AG04450 (cell line): Measurements from ENCODE around the gene PPP1R13B. TPM values are rescaled to one million over a fixed set of nuclear protein-coding genes. Genes with fewer than 3 reads are reported as not detected.

ENCODE experiments used
- CTCF ChIA-PET: fragments of 300-600, 350-600 bp; formaldehyde crosslinking; extraction: SDS; loops from one replicate; lab custom pipeline; 2022; ENCODE audit warnings: antibody characterized with exemption, inconsistent platforms; lab: Charles Lee
- POLR2A ChIA-PET: fragments of 350-600 bp; formaldehyde crosslinking; extraction: SDS; loops from one replicate; lab custom pipeline; 2021; ENCODE audit warnings: antibody characterized with exemption, inconsistent platforms; lab: Yijun Ruan, JAX
- DNase-seq: peaks from one replicate; pipeline ENCODE4 v3.0.0-alpha.2; 2011; ENCODE audit warnings: low read depth, low spot score
- H3K27ac ChIP-seq: one replicate; pipeline ENCODE4 v1.5.1; 2012; ENCODE audit warnings: low read depth, low read length, control low read depth
- H3K27me3 ChIP-seq: one replicate; pipeline ENCODE4 v1.6.0; 2012; ENCODE audit warnings: low read length; ENCODE audit not compliant: control insufficient read depth, insufficient read depth
- H3K4me3 ChIP-seq: 2 replicates; pipeline ENCODE4 v1.5.1; 2011; ENCODE audit warnings: mild to moderate bottlenecking, low read depth, low read length, control low read depth
- H3K9me3 ChIP-seq: 2 replicates; pipeline ENCODE4 v1.5.1; 2012; ENCODE audit warnings: low read length; ENCODE audit not compliant: control insufficient read depth, insufficient read depth
- polyA plus RNA-seq: library from polyadenylated mRNA; depleted of rRNA; stranded (reverse); fragments of >200 nt; gene quantifications from 2 replicates; pipeline ENCODE4 v1.2.3, GENCODE V29; 2011
- TF ChIP-seq, protein P1 (sequence below): IDR thresholded peaks from 2 replicates; pipeline ENCODE4 v1.5.1; 2011; ENCODE audit warnings: low read depth, low read length, control low read depth, inconsistent platforms

PPP1R13B gene
- polyA plus RNA-seq, 1 experiment: 0.62 TPM

DNA sequence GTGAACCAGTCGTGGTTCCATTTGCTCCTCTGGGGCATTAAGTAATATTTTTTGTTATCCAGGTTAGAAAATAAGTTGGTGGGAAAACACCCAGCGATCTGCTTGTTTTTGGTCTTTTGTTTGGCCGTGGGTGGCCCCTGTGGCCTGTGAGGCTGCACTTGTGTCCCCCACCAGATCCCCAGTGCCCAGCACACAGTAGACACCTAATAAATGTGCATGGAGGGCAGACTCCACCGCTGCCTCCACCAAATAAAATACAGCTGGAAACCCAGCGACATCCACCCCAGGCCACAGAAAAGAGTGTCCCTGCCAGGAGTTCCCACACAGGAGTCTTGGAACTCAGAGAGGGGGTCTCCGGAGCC is 8.3 kb upstream of the PPP1R13B start:
- H3K4me3 ChIP-seq: no peak overlapping the region
- peaks cover 6% of the 10 kb centered on the region for H3K27me3 ChIP-seq
- TF ChIP-seq, protein P1, sequence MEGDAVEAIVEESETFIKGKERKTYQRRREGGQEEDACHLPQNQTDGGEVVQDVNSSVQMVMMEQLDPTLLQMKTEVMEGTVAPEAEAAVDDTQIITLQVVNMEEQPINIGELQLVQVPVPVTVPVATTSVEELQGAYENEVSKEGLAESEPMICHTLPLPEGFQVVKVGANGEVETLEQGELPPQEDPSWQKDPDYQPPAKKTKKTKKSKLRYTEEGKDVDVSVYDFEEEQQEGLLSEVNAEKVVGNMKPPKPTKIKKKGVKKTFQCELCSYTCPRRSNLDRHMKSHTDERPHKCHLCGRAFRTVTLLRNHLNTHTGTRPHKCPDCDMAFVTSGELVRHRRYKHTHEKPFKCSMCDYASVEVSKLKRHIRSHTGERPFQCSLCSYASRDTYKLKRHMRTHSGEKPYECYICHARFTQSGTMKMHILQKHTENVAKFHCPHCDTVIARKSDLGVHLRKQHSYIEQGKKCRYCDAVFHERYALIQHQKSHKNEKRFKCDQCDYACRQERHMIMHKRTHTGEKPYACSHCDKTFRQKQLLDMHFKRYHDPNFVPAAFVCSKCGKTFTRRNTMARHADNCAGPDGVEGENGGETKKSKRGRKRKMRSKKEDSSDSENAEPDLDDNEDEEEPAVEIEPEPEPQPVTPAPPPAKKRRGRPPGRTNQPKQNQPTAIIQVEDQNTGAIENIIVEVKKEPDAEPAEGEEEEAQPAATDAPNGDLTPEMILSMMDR: no peak
- no peaks in the 10 kb centered on the region for H3K9me3 ChIP-seq
- no peak for DNase-seq
- ChIA-PET CTCF (no interaction called here), POLR2A (no interaction called here)
- H3K27ac ChIP-seq: no peak overlapping the region

DNA sequence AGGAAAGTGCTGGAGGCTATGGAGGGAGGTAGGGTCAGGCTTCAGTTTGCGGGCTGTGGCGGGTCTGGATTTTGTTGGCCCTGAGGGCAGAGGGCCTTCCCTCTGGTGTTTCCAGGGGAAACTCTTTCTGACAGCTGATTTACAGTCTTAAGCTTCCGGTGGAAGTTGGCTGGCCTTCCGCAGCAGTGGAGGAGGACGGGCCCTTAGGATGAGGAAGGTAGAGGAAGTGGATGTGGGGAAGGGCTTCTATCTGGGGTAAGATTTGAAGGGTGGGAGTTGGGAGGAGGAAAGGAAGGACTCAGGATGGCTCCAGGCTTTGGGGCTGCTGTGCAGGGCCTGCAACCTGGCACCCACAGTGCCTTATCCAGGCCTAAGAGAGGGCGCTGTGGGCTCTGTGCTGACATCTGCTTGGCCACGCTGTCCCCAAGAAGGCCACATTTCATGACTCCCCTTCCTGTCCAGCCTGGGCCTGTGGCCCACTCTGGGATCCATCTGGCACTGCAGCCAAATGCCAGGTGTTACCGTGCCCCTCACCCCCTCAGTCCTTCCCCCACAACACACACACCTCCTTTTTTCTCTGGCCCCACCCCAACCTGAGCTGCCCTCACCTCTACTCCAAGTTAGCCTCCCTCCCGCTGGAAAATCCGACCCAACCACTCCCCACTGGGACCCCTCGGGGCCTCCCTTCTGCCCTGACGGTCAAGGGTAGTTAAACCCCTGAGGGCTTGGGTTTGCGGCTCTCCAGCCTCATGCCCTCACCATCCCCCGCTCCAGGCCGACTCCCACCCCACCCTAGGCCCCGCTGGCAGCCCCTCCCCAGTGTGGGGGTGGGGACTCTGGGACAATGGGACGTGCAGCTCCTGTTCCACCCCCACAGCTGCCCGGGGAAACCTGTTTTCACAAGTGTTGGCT is 7.7 kb upstream of the PPP1R13B start:
- Histone ChIP-seq H3K27me3 (peaks cover 6% of the 10 kb centered on the region), H3K27ac (no peak overlapping the region), H3K9me3 (no peaks in the 10 kb centered on the region), H3K4me3 (no peak overlapping the region)
- TF ChIP-seq, protein P1: no peak
- CTCF ChIA-PET: no interaction called here
- DNase-seq: no peak
- POLR2A ChIA-PET: no interaction called here

DNA sequence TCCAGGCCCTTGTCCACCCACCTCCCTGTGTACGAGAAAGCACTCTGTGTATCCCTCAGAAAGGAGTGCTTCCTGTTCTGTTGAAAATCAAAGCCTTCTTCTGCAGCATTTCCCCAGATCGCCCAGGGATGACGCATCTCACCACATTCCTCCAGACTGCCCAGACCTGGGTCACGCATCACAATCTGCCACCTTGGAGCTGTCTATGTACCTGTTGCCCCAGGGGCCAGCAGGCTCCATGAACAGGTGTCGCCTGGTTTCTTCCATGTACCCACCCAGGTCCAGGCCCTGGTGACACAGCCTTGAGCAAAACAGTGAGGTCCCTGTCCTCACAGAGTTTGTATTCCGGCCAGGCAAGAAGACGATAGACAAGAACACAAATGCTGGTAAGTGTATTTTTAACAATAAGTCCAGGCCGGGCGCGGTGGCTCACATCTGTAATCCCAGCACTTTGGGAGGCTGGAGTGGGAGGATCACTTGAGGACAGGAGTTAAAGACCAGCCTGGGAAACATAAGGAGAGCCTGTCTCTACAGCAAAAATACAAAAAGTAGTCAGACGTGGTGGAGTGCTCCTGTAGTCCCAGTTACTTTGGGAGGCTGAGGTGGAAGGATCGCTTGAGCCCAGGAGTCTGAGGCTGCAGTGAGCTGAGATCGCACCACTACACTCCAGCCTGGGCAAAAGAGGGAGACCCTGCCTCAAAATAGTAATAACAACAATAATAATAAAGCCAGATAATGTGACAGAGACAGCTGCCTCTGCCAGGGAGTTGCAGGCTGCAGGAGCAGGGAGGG is 6.8 kb upstream of the PPP1R13B start:
- Histone ChIP-seq H3K4me3 (no peak overlapping the region), H3K27ac (no peak overlapping the region), H3K27me3 (peaks cover 9% of the 10 kb centered on the region), H3K9me3 (no peaks in the 10 kb centered on the region)
- DNase-seq: no peak
- ChIA-PET POLR2A (no interaction called here), CTCF (no interaction called here)
- TF ChIP-seq, protein P1: no peak

DNA sequence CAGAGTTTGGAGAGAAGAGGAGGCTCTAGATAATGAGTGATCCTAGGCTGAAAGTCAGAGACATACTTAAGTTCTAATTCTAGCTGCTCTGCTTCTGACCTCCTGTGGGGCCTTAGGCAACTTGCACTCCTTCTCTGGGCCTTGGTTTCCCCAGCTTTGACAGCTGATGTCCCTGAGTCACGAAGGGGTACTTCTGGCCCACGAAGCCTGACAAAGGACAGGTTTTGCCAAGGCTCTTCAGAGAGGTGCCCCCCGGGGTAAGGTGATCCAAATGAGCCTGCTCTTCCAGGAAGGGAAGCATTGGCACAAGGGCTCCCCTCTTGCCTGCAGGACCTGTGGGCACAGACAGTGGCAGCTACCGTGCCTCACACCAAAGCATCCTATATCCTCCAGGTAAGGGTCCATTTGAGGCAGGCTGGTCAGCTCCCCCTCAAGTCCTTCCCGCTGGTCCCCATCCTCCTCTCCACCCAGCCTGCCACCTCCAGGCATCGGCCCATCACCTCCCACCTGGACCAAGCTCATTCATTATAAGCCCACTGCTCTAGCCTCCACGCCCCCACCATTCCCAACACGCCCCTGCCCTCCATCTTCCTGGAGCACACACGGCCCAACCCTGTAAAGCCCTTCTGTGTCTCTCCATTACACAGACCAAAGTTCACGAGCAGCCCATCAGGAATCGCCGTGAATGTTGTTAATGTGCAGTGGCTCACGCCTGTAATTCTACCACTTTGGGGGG is 1.9 kb upstream of the PPP1R13B start:
- POLR2A ChIA-PET: interaction anchor here (1.1 kb wide), 1 partner anchor 31 kb away, joined by 5 read pairs; no protein-coding TSS in a partner anchor
- H3K9me3 ChIP-seq: no peaks in the 10 kb centered on the region
- no peak for DNase-seq
- H3K27me3 ChIP-seq: peaks cover 37% of the 10 kb centered on the region
- CTCF ChIA-PET: interaction anchor here (1.1 kb wide), 1 partner anchor 37 kb away, joined by 3 read pairs; no protein-coding TSS in a partner anchor
- TF ChIP-seq, protein P1: no peak
- H3K4me3 ChIP-seq: no peak overlapping the region
- H3K27ac ChIP-seq: no peak overlapping the region
